ENCODE data around the gene EYA2. TPM values are rescaled to one million over a fixed set of nuclear protein-coding genes. Genes with fewer than 3 reads are reported as not detected.

EYA2 gene
- total RNA-seq, 1 donor from 2014 or later: 15.4 TPM

DNA sequence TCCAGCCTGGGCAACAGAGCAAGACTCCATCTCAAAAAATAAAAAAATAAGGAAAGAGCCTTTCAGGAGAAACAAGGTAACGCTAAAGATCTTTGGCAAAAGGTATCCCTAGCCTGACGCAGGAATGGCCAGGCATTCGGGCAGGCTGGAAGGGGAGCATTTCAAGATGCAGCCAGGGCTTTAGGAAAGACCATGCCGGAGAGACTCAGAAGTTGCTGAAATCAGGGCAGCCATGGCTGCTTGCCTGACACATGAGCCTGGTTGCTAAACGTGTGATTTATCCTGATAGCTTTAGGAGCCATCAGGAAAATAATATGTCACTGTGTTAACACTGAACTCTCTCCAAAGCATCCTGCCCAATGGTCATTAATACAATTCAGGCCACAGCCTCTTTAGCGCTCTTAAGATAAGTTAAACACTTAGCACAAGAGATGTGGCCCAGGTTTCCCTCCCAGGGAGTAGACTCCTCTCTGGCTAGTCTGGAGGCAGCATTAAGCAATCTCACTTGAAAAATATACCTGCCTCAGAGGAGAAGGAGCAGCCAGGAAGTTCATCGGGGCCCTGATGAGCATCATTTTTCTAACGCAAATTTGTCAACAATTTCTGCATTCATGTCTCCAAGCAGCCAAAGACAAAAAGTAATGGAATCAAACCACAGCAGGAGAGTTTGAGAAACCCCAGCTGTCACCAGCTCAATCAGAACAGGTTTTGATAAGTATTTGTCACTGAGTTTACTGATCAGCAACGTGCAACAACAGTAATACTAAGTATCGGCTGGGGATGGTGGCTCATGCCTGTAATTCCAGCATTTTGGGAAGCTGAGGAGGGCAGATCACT lies 261.9 kb downstream of the EYA2 start:
- Histone ChIP-seq H3K27me3 (no peaks in the 10 kb centered on the region), H3K4me1 (no peaks in the 10 kb centered on the region), H3K4me3 (no peak overlapping the region), H3K27ac (no peak overlapping the region), H3K9me3 (no peaks in the 10 kb centered on the region), H3K36me3 (no peaks in the 10 kb centered on the region)
- intact Hi-C loops (cut with DNase I): no loop called here
- TF ChIP-seq, protein P1, sequence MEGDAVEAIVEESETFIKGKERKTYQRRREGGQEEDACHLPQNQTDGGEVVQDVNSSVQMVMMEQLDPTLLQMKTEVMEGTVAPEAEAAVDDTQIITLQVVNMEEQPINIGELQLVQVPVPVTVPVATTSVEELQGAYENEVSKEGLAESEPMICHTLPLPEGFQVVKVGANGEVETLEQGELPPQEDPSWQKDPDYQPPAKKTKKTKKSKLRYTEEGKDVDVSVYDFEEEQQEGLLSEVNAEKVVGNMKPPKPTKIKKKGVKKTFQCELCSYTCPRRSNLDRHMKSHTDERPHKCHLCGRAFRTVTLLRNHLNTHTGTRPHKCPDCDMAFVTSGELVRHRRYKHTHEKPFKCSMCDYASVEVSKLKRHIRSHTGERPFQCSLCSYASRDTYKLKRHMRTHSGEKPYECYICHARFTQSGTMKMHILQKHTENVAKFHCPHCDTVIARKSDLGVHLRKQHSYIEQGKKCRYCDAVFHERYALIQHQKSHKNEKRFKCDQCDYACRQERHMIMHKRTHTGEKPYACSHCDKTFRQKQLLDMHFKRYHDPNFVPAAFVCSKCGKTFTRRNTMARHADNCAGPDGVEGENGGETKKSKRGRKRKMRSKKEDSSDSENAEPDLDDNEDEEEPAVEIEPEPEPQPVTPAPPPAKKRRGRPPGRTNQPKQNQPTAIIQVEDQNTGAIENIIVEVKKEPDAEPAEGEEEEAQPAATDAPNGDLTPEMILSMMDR (IDR thresholded peaks at IDR 0.05): no peak
- no peak for DNase-seq (ENCODE audit: low spot score in 2 of 2)

DNA sequence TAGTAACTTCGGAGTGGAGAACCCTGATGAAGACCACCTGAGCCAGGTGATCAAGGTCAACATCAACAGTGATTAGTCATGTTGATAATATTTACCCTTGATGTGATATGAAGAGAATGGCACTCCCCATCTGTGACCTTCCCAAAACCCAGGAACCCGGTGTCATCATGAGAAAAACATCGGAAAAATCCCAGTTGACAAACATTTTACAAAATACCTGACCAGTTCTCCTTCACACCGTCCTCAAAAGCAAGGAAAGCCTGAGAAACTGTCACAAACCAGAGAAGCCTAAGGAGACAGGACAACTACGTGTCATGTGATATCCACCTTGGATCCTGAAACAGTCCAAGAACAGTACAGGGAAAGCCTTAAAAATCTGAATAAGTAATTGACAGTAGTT lies 264.5 kb downstream of the EYA2 start:
- no peaks in the 10 kb centered on the region for H3K27me3 ChIP-seq
- intact Hi-C loops (cut with DNase I): no loop called here
- no peak overlapping the region for H3K4me3 ChIP-seq
- H3K27ac ChIP-seq: no peak overlapping the region
- TF ChIP-seq, protein P1 (IDR thresholded peaks at IDR 0.05): no peak
- H3K4me1 ChIP-seq: no peaks in the 10 kb centered on the region
- no peaks in the 10 kb centered on the region for H3K9me3 ChIP-seq
- no peak for DNase-seq (ENCODE audit: low spot score in 2 of 2)
- no peaks in the 10 kb centered on the region for H3K36me3 ChIP-seq

DNA sequence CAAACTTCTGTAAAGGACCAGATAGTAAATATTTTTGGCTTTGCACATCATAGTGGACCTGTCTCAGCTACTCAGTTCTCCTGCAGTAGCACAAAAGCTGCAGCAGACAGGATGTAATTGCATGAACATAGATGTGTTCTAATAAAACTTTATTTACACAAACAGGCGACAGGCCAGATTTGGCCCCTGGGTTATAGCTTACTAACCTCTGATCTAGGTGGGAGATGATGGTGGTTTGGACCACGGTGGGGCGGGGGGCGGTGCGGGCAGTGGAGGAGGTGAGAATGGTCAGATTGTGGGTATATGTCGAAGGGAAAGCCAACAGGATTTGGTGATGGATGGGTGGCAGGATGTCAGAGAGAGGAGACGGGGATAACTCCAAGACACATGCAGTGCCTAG lies 265.6 kb downstream of the EYA2 start:
- no peaks in the 10 kb centered on the region for H3K9me3 ChIP-seq
- H3K4me3 ChIP-seq: no peak overlapping the region
- DNase-seq (ENCODE audit: low spot score in 2 of 2): no peak
- H3K27me3 ChIP-seq: no peaks in the 10 kb centered on the region
- H3K27ac ChIP-seq: no peak overlapping the region
- no peaks in the 10 kb centered on the region for H3K36me3 ChIP-seq
- intact Hi-C loops (cut with DNase I): no loop called here
- TF ChIP-seq, protein P1 (IDR thresholded peaks at IDR 0.05): no peak
- H3K4me1 ChIP-seq: no peaks in the 10 kb centered on the region

DNA sequence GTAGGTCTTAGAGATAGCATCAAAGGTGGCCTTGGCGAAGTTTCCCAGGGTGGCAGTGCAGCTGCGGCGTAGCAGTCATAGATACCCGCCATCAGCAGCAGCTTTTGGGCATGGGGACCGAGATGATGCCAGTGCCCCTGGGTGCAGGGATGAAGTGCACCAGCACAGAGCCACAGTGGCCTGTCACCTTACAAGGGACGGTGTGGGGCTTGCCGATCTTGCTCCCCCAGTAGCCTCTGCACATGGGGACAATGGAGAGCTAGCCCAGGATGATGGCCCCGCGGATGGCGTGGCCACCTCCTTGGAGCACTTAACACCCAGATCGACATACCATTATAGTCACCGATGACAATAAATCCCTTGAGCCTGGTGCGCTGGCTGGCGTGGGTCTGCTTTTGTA lies 266.3 kb downstream of the EYA2 start:
- Histone ChIP-seq H3K4me3 (no peak overlapping the region), H3K9me3 (no peaks in the 10 kb centered on the region), H3K36me3 (no peaks in the 10 kb centered on the region), H3K27ac (no peak overlapping the region), H3K4me1 (no peaks in the 10 kb centered on the region), H3K27me3 (no peaks in the 10 kb centered on the region)
- no peak for DNase-seq (ENCODE audit: low spot score in 2 of 2)
- intact Hi-C loops (cut with DNase I): no loop called here
- TF ChIP-seq, protein P1 (IDR thresholded peaks at IDR 0.05): no peak

DNA sequence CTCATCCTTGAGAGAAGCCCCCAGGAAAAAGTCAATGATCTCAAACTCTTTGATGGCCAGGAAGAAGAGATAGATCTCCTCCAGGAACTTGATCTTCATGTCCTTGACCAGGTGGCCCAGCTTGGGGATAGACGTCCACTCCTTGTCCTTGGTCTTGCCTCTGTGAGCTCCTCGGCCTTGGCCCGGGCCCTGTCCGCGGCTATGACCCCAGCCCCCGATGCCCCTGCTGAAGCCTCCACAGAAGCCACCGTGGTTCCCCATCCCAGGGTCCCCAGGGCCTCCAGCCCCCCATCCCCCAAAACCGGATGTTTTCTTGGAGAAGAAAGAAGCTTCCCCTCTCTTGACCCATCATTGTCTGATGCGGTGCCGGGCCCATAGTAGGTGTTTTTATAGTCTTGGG lies 266.8 kb downstream of the EYA2 start:
- DNase-seq (ENCODE audit: low spot score in 2 of 2): no peak
- H3K9me3 ChIP-seq: no peaks in the 10 kb centered on the region
- no peaks in the 10 kb centered on the region for H3K36me3 ChIP-seq
- no peaks in the 10 kb centered on the region for H3K4me1 ChIP-seq
- intact Hi-C loops (cut with DNase I): no loop called here
- TF ChIP-seq, protein P1 (IDR thresholded peaks at IDR 0.05): no peak
- H3K27me3 ChIP-seq: no peaks in the 10 kb centered on the region
- no peak overlapping the region for H3K4me3 ChIP-seq
- no peak overlapping the region for H3K27ac ChIP-seq
